ENCODE results near the gene WNK3. TPM values are rescaled to one million over a fixed set of nuclear protein-coding genes. Genes with fewer than 3 reads are reported as not detected.

Gene WNK3
- total RNA-seq, 1 experiment from 2014 or later: 4.7 TPM

GRCh38 chrX:54291758-54292157, 66.1 kb downstream of the WNK3 start:
- no peak for DNase-seq
- no peaks in the 10 kb centered on the region for H3K4me1 ChIP-seq
- H3K27ac ChIP-seq: no peak overlapping the region
- no peak overlapping the region for H3K4me3 ChIP-seq
- H3K36me3 ChIP-seq: no peaks in the 10 kb centered on the region
- H3K27me3 ChIP-seq: no peaks in the 10 kb centered on the region
- no peaks in the 10 kb centered on the region for H3K9me3 ChIP-seq (replicated peaks)

DNA sequence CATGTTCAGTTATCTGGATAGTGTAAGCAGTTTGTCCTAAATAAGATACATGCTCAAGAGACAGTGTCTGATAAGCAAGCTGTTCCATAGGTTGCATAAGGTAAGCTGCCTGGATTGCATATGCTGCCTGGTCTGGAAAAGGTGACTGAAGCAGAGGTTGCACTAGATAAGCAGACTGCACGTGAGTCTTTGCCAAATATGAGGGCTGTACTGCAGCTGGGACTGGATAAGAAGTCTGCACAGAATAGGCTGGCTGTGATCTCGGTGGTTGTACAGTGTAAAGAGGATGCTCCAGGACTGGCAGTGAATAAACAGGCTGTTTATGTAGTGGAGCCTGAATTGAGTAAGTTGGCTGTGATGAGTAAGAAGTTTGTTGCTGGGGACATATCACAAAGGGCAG, 68.9 kb downstream of the WNK3 start:
- Histone ChIP-seq H3K27ac (no peak overlapping the region), H3K27me3 (no peaks in the 10 kb centered on the region), H3K9me3 (replicated peaks) (no peaks in the 10 kb centered on the region), H3K4me1 (no peaks in the 10 kb centered on the region), H3K36me3 (no peaks in the 10 kb centered on the region), H3K4me3 (no peak overlapping the region)
- DNase-seq: no peak

- no peak for DNase-seq
- H3K9me3 ChIP-seq (replicated peaks): no peaks in the 10 kb centered on the region
- H3K27ac ChIP-seq: no peak overlapping the region
- no peaks in the 10 kb centered on the region for H3K27me3 ChIP-seq
- H3K4me1 ChIP-seq: no peaks in the 10 kb centered on the region
- no peaks in the 10 kb centered on the region for H3K36me3 ChIP-seq
- no peak overlapping the region for H3K4me3 ChIP-seq
Measured at GRCh38 chrX:54288277-54288676, 69.6 kb downstream of the WNK3 start.

GRCh38 chrX:54281676-54282075, 76.2 kb downstream of the WNK3 start:
- no peak overlapping the region for H3K27ac ChIP-seq
- H3K4me3 ChIP-seq: no peak overlapping the region
- H3K9me3 ChIP-seq (replicated peaks): no peaks in the 10 kb centered on the region
- H3K27me3 ChIP-seq: no peaks in the 10 kb centered on the region
- H3K4me1 ChIP-seq: no peaks in the 10 kb centered on the region
- H3K36me3 ChIP-seq: no peaks in the 10 kb centered on the region
- DNase-seq: no peak

- Histone ChIP-seq H3K4me3 (no peak overlapping the region), H3K36me3 (no peaks in the 10 kb centered on the region), H3K27me3 (no peaks in the 10 kb centered on the region), H3K27ac (no peak overlapping the region), H3K9me3 (replicated peaks) (no peaks in the 10 kb centered on the region), H3K4me1 (no peaks in the 10 kb centered on the region)
- DNase-seq: no peak
Measured at GRCh38 chrX:54280466-54280865, 77.4 kb downstream of the WNK3 start.

- Histone ChIP-seq H3K4me3 (no peak overlapping the region), H3K36me3 (no peaks in the 10 kb centered on the region), H3K9me3 (replicated peaks) (no peaks in the 10 kb centered on the region), H3K27me3 (no peaks in the 10 kb centered on the region), H3K27ac (no peak overlapping the region), H3K4me1 (no peaks in the 10 kb centered on the region)
- no peak for DNase-seq
Measured at GRCh38 chrX:54271664-54272063, 86.2 kb downstream of the WNK3 start.

- no peaks in the 10 kb centered on the region for H3K4me1 ChIP-seq
- peak in 1 of 2 experiments; percentile 1 for DNase-seq
- no peaks in the 10 kb centered on the region for H3K9me3 ChIP-seq (replicated peaks)
- H3K27me3 ChIP-seq: no peaks in the 10 kb centered on the region
- no peaks in the 10 kb centered on the region for H3K36me3 ChIP-seq
- H3K27ac ChIP-seq: no peak overlapping the region
- no peak overlapping the region for H3K4me3 ChIP-seq
Measured at GRCh38 chrX:54248309-54248708, 109.5 kb downstream of the WNK3 start.

GRCh38 chrX:54246866-54247265, 111.0 kb downstream of the WNK3 start:
- Histone ChIP-seq H3K4me1 (no peaks in the 10 kb centered on the region), H3K9me3 (replicated peaks) (no peaks in the 10 kb centered on the region), H3K36me3 (no peaks in the 10 kb centered on the region), H3K27me3 (no peaks in the 10 kb centered on the region), H3K27ac (no peak overlapping the region), H3K4me3 (no peak overlapping the region)
- no peak for DNase-seq

- Histone ChIP-seq H3K9me3 (replicated peaks) (no peaks in the 10 kb centered on the region), H3K4me1 (no peaks in the 10 kb centered on the region), H3K27me3 (no peaks in the 10 kb centered on the region), H3K36me3 (no peaks in the 10 kb centered on the region), H3K4me3 (no peak overlapping the region), H3K27ac (no peak overlapping the region)
- no peak for DNase-seq
Measured at GRCh38 chrX:54238588-54238987, 119.3 kb downstream of the WNK3 start.

DNA sequence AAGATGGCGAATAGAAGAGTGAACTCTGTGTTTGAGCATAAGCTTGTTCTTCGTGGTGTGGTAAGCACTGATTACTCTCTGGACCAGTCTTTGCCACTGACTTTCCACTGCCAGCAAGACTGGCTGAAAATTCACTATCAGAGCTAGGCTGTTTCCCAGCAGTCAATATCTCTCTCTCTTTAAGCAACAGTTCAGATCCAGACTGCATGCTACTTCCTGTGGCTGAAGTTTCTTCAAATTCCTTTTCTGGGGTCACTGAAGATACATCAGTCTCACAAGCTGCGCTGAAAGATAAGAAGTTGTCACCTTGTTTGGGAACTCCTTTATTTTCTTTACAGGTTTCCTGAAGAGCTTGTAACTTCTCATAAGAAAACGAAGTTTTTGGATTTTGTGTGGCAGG, 120.8 kb downstream of the WNK3 start:
- Histone ChIP-seq H3K27me3 (no peaks in the 10 kb centered on the region), H3K4me1 (no peaks in the 10 kb centered on the region), H3K9me3 (replicated peaks) (no peaks in the 10 kb centered on the region), H3K36me3 (no peaks in the 10 kb centered on the region), H3K27ac (no peak overlapping the region), H3K4me3 (no peak overlapping the region)
- no peak for DNase-seq

- H3K4me1 ChIP-seq: no peaks in the 10 kb centered on the region
- H3K9me3 ChIP-seq (replicated peaks): no peaks in the 10 kb centered on the region
- DNase-seq: peak; percentile 0 to 2
- no peak overlapping the region for H3K27ac ChIP-seq
- H3K36me3 ChIP-seq: no peaks in the 10 kb centered on the region
- H3K4me3 ChIP-seq: no peak overlapping the region
- H3K27me3 ChIP-seq: no peaks in the 10 kb centered on the region
Measured at GRCh38 chrX:54230435-54231148, 127.3 kb downstream of the WNK3 start.

- Histone ChIP-seq H3K27me3 (no peaks in the 10 kb centered on the region), H3K4me1 (no peaks in the 10 kb centered on the region), H3K4me3 (no peak overlapping the region), H3K27ac (no peak overlapping the region), H3K9me3 (replicated peaks) (no peaks in the 10 kb centered on the region), H3K36me3 (no peaks in the 10 kb centered on the region)
- DNase-seq: peak; percentile 2 to 14
Measured at GRCh38 chrX:54223581-54223980, 134.3 kb downstream of the WNK3 start.

GRCh38 chrX:54213603-54214002, 144.2 kb downstream of the WNK3 start:
- Histone ChIP-seq H3K4me3 (no peak overlapping the region), H3K4me1 (no peaks in the 10 kb centered on the region), H3K27ac (no peak overlapping the region), H3K27me3 (no peaks in the 10 kb centered on the region), H3K9me3 (replicated peaks) (no peaks in the 10 kb centered on the region), H3K36me3 (no peaks in the 10 kb centered on the region)
- no peak for DNase-seq

DNA sequence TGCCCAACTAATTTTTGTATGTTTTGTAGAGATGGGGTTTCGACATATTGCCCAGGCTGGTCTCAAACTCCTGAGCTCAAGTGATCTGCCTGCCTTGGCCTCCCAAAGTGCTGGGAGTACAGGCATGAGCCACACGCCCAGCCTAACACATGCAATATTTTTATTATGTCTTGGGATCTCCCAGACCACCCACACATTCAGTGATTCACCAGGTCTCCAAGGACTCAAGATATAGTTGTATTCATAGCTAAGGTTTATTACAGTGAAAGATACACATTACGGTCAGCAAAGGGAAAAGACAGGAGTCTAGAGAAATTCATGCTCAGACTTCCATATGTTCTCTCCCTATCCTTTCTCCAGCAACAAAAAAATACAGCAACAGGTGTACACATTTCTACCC, 149.3 kb downstream of the WNK3 start:
- DNase-seq: peak; percentile 6 to 38
- Histone ChIP-seq H3K36me3 (no peaks in the 10 kb centered on the region), H3K27ac (no peak overlapping the region), H3K27me3 (no peaks in the 10 kb centered on the region), H3K4me3 (no peak overlapping the region), H3K4me1 (no peaks in the 10 kb centered on the region), H3K9me3 (replicated peaks) (no peaks in the 10 kb centered on the region)

GRCh38 chrX:54198262-54198661, 159.6 kb downstream of the WNK3 start:
- Histone ChIP-seq H3K4me3 (no peak overlapping the region), H3K27ac (no peak overlapping the region), H3K9me3 (replicated peaks) (no peaks in the 10 kb centered on the region), H3K27me3 (no peaks in the 10 kb centered on the region), H3K36me3 (no peaks in the 10 kb centered on the region), H3K4me1 (peaks cover 3% of the 10 kb centered on the region; the same call in 1 of the 2 replicates)
- no peak for DNase-seq

- peaks cover 11% of the 10 kb centered on the region; the same call in 1 of the 2 replicates for H3K4me1 ChIP-seq
- H3K4me3 ChIP-seq: no peak overlapping the region
- no peak for DNase-seq
- H3K9me3 ChIP-seq (replicated peaks): no peaks in the 10 kb centered on the region
- no peaks in the 10 kb centered on the region for H3K36me3 ChIP-seq
- H3K27me3 ChIP-seq: no peaks in the 10 kb centered on the region
- no peak overlapping the region for H3K27ac ChIP-seq
Measured at GRCh38 chrX:54194982-54195588, 162.8 kb downstream of the WNK3 start.

Measured in SJCRH30 (cell line).